Naive thymus-derived CD8-positive, alpha-beta T cell (primary cell): ENCODE results near the gene KRTAP5-8. TPM values are rescaled to one million over a fixed set of nuclear protein-coding genes. Genes with fewer than 3 reads are reported as not detected.
"Not testable (repeated sequence)": the region's sequence is repeated elsewhere in the genome, so short reads cannot be mapped to it uniquely, and the experiment has no call there.

Experiments
- ATAC-seq, 2 donors: fragments of 150-1000 bp; cut with Tn5 transposase in 1 of 2; sonication (Bioruptor Pico), chemical (Tn5 transposase) in 1 of 2; 1 replicate in 1 of 2; 2 replicates in 1 of 2; pipeline ENCODE4 v1.10.0; 2021; ENCODE audit warnings: mild to moderate bottlenecking in 2 of 2, moderate library complexity in 2 of 2
- POLR2A ChIA-PET: fragments of 350-600 bp; sonication (Branson Sonifier 250); formaldehyde crosslinking; loops from one replicate; lab custom pipeline; 2021; ENCODE audit warnings: antibody characterized with exemption; lab: Charles Lee
- DNase-seq, 10 donors: peaks; one replicate each; pipeline versions ENCODE4 v3.0.0 to v3.0.0-alpha.2; 2020 to 2022
- H3K27ac Mint-ChIP-seq, 10 donors: one replicate each; pipeline ENCODE4 v1.8.0; 2020 to 2022; ENCODE audit warnings: mild to moderate bottlenecking in 10 of 10, mixed read lengths in 10 of 10, moderate library complexity in 4 of 10, inconsistent platforms in 1 of 10
- H3K27me3 Mint-ChIP-seq, 5 donors: one replicate each; pipeline ENCODE4 v1.8.0; 2021 to 2022; ENCODE audit warnings: mixed read lengths in 5 of 5
- H3K36me3 Mint-ChIP-seq, 3 donors: one replicate each; pipeline ENCODE4 v1.8.0; 2020 to 2022; ENCODE audit warnings: mixed read lengths in 3 of 3, mild to moderate bottlenecking in 2 of 3, inconsistent platforms in 1 of 3
- H3K4me1 Mint-ChIP-seq, 4 donors: one replicate each; pipeline ENCODE4 v1.8.0; 2021 to 2022; ENCODE audit warnings: mixed read lengths in 4 of 4
- H3K4me3 Mint-ChIP-seq, 10 donors: one replicate each; pipeline ENCODE4 v1.8.0; 2020 to 2022; ENCODE audit warnings: mild to moderate bottlenecking in 10 of 10, mixed read lengths in 10 of 10, moderate library complexity in 6 of 10, inconsistent platforms in 1 of 10
- H3K9me3 Mint-ChIP-seq, 9 donors: one replicate each; pipeline ENCODE4 v1.8.0; 2020 to 2022; ENCODE audit warnings: mixed read lengths in 9 of 9, mild to moderate bottlenecking in 3 of 9, inconsistent platforms in 1 of 9, moderate library complexity in 1 of 9
- polyA plus RNA-seq, 3 donors: library from polyadenylated mRNA; unstranded; fragments of 300-500 nt; fragmentation: Illumina TruSeq; gene quantifications; one replicate each; pipeline ENCODE4 v1.2.3, GENCODE V29; 2021
- total RNA-seq, 8 experiments: library from RNA in 2 of 8; stranded (reverse) in 2 of 8; gene quantifications; one replicate each; pipeline ENCODE4 v1.2.3 and lab custom pipeline; 2021 to 2026

The KRTAP5-8 gene
- total and polyA plus RNA-seq, 5 experiments from 2014 or later: 0.42 TPM; not detected in 4

DNA sequence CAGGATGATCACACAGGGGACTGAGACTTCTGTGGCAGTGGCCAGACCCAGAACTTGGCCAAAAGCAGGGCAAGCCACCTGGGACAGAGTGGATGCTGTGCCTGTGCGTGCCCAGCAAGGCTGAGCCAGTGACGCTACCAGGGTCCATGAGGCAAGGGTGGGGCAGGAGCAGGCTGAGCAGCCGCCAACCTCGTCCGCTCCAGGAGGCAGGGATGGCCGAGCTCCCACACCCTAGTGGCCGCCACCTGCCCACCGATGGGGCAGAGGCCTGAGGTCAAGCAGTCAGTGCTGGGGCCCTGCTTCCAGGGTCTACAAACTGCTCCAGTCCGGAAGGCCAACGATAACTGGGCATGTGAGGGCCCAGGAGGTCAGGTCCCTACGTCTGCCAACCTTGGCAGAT lies 17.7 kb downstream of the KRTAP5-8 start:
- Mint-ChIP-seq H3K27me3 (peaks cover 9 to 21% (median 11%) of the 10 kb centered on the region in 5 donors), H3K27ac (no peak overlapping the region), H3K9me3 (peaks cover 0 to 2% (median 0%) of the 10 kb centered on the region in 9 donors), H3K4me1 (no peaks in the 10 kb centered on the region), H3K4me3 (no peak overlapping the region), H3K36me3 (no peaks in the 10 kb centered on the region)
- ATAC-seq: no peak
- POLR2A ChIA-PET: no interaction called here
- no peak for DNase-seq

DNA sequence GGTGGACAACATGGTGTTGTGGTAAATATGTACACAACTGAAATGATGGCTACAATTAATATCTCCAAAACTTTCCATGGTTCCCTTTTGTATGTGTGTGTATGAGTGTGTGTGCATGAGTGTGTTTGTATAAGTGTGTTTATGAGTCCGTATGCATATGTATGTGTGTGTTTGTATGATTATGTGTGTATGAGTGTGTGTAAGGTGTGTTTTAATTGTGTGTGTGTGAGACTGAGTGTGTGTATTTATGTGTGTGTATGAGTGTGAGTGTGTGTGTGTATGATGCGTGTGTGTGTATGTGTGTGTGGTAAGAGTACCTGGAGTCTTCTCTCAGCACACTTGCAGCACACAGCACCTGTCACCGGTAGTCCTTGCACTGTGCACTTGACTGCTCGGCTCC lies 18.2 kb downstream of the KRTAP5-8 start:
- Mint-ChIP-seq H3K27ac (no peak overlapping the region), H3K9me3 (peaks cover 0 to 7% (median 0%) of the 10 kb centered on the region in 9 donors), H3K4me3 (no peak overlapping the region), H3K4me1 (no peaks in the 10 kb centered on the region), H3K27me3 (peaks cover 9 to 23% (median 13%) of the 10 kb centered on the region in 5 donors), H3K36me3 (peaks cover 0 to 3% (median 0%) of the 10 kb centered on the region in 3 donors)
- DNase-seq (no peak), ATAC-seq (no peak)
- POLR2A ChIA-PET: no interaction called here

DNA sequence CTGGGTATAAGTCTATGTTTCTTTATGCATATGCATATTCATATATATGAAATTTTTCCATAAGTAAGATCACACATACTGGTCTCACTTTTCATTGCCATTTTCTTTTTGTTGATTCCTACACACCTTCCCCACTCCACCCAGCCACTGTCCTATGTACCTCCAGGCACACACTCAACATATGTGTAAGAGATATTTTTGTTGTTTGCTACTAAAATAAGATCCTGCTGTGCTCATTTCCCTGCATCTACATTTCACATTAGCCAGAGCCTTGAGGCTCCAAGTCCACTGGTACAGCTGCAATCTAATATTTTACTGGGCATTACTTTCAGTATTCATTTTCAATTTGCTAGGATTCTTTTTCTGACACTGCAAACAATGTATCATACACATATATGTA lies 19.4 kb downstream of the KRTAP5-8 start:
- Mint-ChIP-seq H3K4me1 (no peaks in the 10 kb centered on the region), H3K9me3 (peaks cover 0 to 11% (median 0%) of the 10 kb centered on the region in 9 donors), H3K27ac (no peak overlapping the region), H3K27me3 (peaks cover 9 to 30% (median 20%) of the 10 kb centered on the region in 5 donors), H3K36me3 (peaks cover 0 to 9% (median 0%) of the 10 kb centered on the region in 3 donors), H3K4me3 (no peak overlapping the region)
- DNase-seq (no peak), ATAC-seq (no peak)
- POLR2A ChIA-PET: no interaction called here

DNA sequence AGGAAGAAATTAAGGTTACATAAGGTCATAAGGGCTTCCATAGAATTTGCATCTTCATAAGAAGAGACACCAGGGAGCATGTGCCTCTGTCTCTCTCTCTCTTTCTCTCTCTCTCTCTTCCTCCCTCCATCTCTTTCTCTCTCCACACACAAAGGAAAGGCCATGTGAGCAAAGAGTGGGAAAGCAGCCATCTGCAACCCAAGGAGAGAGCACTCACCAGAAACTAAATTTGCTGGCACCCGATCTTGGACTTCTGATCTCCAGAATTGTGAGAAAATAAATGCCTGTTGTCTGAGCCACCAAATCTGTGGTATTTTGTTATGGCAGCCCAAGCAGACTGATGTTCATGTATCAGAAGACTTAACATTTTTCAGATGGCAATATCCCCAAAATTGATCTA lies 21.2 kb downstream of the KRTAP5-8 start:
- Mint-ChIP-seq H3K36me3 (peaks cover 0 to 9% (median 0%) of the 10 kb centered on the region in 3 donors), H3K9me3 (peaks cover 0 to 11% (median 0%) of the 10 kb centered on the region in 9 donors), H3K27ac (no peak overlapping the region), H3K4me1 (peaks cover 0 to 4% (median 2%) of the 10 kb centered on the region in 4 donors), H3K27me3 (peaks cover 21 to 45% (median 28%) of the 10 kb centered on the region in 5 donors), H3K4me3 (no peak overlapping the region)
- DNase-seq: no peak
- POLR2A ChIA-PET: no interaction called here
- no peak for ATAC-seq

DNA sequence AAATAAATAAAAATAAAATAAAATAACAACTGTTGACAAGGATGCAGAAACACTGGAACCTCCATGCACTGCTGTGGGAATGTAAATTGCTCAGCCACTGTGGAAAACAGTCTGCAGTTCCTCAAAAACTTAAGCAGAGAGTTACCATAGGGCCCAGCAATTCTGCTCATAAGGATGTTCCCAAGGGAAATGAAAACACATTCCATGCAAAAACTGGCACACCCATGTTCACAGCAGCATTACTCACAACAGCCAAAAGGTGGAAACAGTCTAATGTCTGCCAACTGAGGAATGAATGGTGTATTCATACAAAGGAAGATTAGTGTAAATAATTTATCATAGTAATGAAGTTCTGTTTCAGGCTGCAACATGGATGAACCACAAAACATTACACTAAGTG lies 24.3 kb downstream of the KRTAP5-8 start:
- H3K27me3 Mint-ChIP-seq: peaks cover 36 to 64% (median 40%) of the 10 kb centered on the region in 5 donors
- peaks cover 0 to 4% (median 2%) of the 10 kb centered on the region in 4 donors for H3K4me1 Mint-ChIP-seq
- H3K27ac Mint-ChIP-seq: no peak overlapping the region
- H3K9me3 Mint-ChIP-seq: peaks cover 0 to 11% (median 0%) of the 10 kb centered on the region in 9 donors
- peaks cover 0 to 9% (median 0%) of the 10 kb centered on the region in 3 donors for H3K36me3 Mint-ChIP-seq
- DNase-seq (no peak), ATAC-seq (no peak)
- H3K4me3 Mint-ChIP-seq: no peak overlapping the region
- POLR2A ChIA-PET: no interaction called here

DNA sequence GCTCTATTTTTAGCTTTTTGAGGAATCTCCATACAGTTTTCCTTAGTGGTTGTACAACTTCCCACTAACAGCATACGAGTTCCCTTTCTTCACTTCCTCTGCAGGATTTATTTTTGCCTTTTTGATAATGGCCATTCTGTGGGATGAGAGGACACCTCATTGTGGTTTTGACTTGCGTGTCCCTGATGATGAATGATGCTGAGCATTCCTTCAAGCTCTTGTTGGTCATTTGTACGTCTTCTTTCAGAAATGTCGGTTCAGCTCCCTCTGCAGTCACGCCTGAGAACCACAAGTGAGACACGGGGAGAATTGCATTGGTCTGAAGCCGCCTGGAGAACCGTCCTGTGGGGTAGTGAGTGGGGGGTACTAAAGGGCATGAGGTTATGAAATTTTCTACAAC lies 25.6 kb downstream of the KRTAP5-8 start:
- H3K9me3 Mint-ChIP-seq: peaks cover 0 to 11% (median 0%) of the 10 kb centered on the region in 9 donors
- POLR2A ChIA-PET: no interaction called here
- H3K4me3 Mint-ChIP-seq: no peak overlapping the region
- no peak for ATAC-seq
- peaks cover 38 to 70% (median 39%) of the 10 kb centered on the region in 5 donors for H3K27me3 Mint-ChIP-seq
- peaks cover 0 to 9% (median 0%) of the 10 kb centered on the region in 3 donors for H3K36me3 Mint-ChIP-seq
- H3K4me1 Mint-ChIP-seq: peaks cover 0 to 4% (median 2%) of the 10 kb centered on the region in 4 donors
- H3K27ac Mint-ChIP-seq: no peak overlapping the region
- peak in 1 of 10 donors; percentile 12 for DNase-seq

DNA sequence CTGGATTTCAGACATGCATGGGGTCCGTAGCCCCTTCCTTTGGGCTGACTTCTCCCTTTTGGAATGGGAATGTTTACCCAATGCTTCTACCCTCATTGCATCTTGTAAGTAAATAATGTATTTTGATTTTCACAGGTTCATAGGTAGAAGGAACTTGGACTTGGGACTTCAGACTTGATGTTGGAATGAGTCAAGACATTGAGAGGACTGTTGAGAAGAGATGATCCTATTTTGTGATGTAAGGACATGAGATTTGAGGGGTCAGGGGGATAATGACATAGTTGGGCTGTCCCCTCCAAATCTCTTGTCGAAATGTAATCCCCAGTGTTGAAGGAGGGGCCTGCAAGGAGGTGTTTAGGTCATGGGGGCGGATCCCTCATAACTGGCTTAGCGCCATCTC lies 26.6 kb downstream of the KRTAP5-8 start:
- POLR2A ChIA-PET: no interaction called here
- DNase-seq: no peak
- Mint-ChIP-seq H3K4me3 (no peak overlapping the region), H3K36me3 (peaks cover 0 to 9% (median 0%) of the 10 kb centered on the region in 3 donors), H3K9me3 (peaks cover 0 to 11% (median 0%) of the 10 kb centered on the region in 9 donors), H3K27me3 (peaks cover 37 to 63% (median 39%) of the 10 kb centered on the region in 5 donors), H3K27ac (no peak overlapping the region), H3K4me1 (peaks cover 0 to 4% (median 2%) of the 10 kb centered on the region in 4 donors)
- no peak for ATAC-seq

DNA sequence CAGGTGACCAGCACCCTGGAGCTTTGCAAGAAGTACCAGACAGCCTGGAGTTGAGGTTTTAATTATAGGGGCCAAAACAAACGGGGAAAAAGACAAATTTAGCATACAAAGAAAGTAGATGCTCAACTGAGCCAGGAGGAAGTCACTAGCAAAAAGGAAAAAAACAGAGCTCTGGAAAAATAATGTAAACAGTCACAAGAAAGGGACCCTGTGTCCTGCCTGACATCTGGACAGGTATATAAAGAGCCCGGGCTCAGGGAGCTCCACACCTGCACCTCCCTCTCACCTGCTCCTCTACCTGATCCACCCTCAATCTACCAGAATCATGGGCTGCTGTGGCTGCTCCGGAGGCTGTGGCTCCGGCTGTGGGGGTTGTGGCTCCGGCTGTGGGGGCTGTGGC lies 27.4 kb downstream of the KRTAP5-8 start, which contains the start of gene KRTAP5-10:
Gene KRTAP5-10 (plus strand): TSS at position 301 of the 400 bp plus-strand sequence. CDS start 25 bp downstream, at position 326.
- Mint-ChIP-seq H3K9me3 (peaks cover 0 to 11% (median 0%) of the 10 kb centered on the region in 9 donors), H3K4me1 (peaks cover 0 to 4% (median 2%) of the 10 kb centered on the region in 4 donors), H3K36me3 (peaks cover 0 to 9% (median 0%) of the 10 kb centered on the region in 3 donors), H3K27me3 (peaks cover 37 to 62% (median 39%) of the 10 kb centered on the region in 5 donors), H3K27ac (peak within 1 kb of the TSS in 1 of 10 donors; percentile 2), H3K4me3 (peak within 1 kb of the TSS in 1 of 10 donors; percentile 31)
- DNase-seq (no peak), ATAC-seq (no peak)
- POLR2A ChIA-PET: no interaction called here

DNA sequence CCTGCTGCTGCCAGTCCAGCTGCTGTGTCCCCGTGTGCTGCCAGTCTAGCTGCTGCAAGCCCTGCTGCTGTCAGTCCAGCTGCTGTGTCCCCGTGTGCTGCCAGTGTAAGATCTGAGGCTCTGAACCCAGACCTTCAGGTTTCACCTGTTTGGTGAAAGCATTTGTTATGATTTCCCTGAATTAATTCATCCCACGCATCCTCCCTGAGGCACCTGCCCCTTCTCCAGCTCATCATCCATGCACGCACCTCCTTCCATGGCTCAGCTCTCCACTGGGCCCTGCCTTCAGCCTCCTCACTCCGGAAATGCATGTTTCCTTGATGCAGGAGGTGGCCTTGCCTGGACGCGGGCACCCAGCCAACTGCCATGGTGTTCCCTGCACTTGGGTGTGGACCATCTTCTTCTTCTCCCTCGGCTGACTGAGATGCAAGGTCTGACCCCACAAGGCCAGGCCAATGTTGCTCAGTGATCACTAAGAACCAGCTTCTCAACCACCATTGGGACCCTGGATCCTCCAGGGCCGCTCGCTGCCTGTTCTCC lies 28.3 kb downstream of the KRTAP5-8 start:
- no peak for DNase-seq
- POLR2A ChIA-PET: no interaction called here
- Mint-ChIP-seq H3K36me3 (peaks cover 0 to 5% (median 0%) of the 10 kb centered on the region in 3 donors), H3K27ac (no peak overlapping the region), H3K4me3 (peak overlapping the region in 1 of 10 donors; percentile 31), H3K27me3 (peaks cover 37 to 67% (median 41%) of the 10 kb centered on the region in 5 donors), H3K9me3 (peaks cover 0 to 3% (median 0%) of the 10 kb centered on the region in 9 donors), H3K4me1 (peaks cover 0 to 4% (median 2%) of the 10 kb centered on the region in 4 donors)
- ATAC-seq: no peak

DNA sequence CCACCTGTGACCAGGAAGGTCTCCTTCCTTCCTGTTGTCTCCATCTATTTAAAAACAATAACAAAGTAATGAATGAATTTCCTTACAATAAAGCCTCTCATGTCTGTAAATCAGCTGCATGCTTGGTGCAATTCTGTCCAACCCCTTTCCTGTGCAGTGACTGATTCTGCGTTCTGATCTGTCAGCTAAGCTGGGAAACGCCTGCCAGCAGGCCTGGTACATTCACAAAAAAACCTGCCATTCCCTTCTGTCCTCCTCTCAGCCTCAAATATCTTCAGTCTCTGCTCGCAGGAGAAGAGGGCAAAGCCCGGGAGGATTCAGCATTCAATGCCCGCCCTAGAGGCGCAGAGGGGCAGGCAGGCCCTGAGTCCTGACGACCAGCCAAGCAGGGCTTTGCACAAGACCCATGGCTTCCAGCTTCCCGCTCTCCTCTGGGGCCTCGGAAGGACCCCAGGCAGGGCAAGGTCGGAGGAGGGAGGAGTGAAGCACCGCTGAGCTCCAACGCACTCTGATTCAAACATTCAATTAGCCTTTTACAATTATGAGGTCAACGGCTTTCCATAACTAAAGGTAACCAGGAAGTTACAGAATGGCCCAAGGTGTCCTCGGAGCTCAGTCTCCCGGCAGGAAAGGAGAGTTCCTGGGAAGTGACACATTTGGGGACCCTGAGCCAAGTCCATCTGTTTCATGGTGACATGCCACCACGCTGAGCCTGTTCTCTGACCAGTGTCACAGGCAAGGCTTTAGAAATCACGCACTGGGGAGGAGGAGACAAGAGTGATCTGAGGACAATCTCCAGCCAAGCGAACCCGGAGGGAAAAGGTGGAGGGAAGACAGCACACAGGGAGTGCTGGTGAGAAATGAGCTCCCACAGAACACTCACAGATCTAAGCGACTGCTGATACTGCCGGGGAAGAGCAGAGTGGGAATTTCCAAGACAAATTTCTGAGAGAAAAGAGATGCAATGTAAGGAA lies 29.1 kb downstream of the KRTAP5-8 start:
- H3K36me3 Mint-ChIP-seq, POLR2A ChIA-PET, H3K27ac Mint-ChIP-seq, DNase-seq, H3K4me1 Mint-ChIP-seq, ATAC-seq, H3K9me3 Mint-ChIP-seq, H3K4me3 Mint-ChIP-seq: not testable (repeated sequence)
- peaks cover 34 to 60% (median 35%) of the 10 kb centered on the region in 5 donors for H3K27me3 Mint-ChIP-seq

DNA sequence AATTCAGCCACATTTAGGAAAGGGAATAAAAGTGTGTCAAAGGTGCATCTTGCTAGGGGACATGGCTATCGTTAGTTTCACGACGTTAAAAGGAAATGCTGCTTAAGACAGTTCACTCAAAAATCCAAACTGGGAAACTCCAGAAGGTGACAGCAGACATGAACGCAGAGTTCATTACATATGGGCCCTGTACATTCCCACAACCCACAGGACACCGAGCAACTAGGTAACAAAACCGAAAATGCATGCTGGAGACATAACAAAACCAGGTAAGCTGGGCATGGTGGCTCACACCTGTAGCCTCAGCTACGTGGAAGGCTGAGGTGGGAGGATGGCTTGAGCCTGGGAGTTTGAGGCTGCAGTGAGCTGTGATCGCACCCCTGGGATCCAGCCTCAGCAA lies 29.8 kb downstream of the KRTAP5-8 start:
- H3K27ac Mint-ChIP-seq, H3K9me3 Mint-ChIP-seq, ATAC-seq, H3K36me3 Mint-ChIP-seq, DNase-seq, H3K4me1 Mint-ChIP-seq, POLR2A ChIA-PET, H3K4me3 Mint-ChIP-seq: not testable (repeated sequence)
- peaks cover 34 to 57% (median 35%) of the 10 kb centered on the region in 5 donors for H3K27me3 Mint-ChIP-seq

DNA sequence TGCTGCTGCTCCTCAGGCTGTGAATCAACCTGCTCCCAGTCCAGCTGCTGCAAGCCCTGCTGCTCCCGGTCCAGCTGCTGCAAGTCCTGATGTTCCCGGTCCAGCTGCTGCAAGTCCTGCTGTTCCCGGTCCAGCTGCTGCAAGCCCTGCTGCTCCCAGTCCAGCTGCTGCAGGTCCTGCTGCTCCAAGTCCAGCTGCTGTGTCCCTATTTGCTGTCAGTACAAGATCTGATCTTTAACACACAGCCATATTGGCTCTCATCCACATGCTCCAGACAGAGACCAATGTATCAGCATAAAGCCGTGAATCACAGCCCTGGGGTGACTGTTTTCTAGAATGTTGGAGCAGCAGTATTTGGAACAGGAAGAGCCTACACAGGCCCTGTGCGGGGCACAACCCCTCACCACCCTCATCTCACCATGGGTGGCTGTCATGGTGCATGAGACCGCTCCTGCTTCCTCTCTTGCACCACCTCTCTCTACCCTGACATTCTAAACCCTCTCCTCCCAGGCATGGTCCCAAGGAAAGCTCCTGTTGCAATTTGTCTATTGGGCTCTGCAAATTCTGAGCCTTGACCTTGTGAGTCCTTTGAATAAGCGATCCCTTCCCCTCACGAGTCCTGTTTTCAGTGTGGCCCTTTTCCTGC lies 31.0 kb downstream of the KRTAP5-8 start:
- Mint-ChIP-seq H3K9me3 (no peaks in the 10 kb centered on the region), H3K36me3 (no peaks in the 10 kb centered on the region), H3K27ac (no peak overlapping the region), H3K27me3 (peaks cover 24 to 45% (median 27%) of the 10 kb centered on the region in 5 donors), H3K4me1 (peaks cover 0 to under 1% (median 0%) of the 10 kb centered on the region in 4 donors), H3K4me3 (no peak overlapping the region)
- DNase-seq: no peak
- ATAC-seq: no peak
- POLR2A ChIA-PET: no interaction called here
